Activated effector memory CD4-positive, alpha-beta T cell treated with Interleukin-2 at 50 U/mL for 16 hours (primary cell): ENCODE measurements around the gene F2RL1.
A peak's percentile ranks its signal among the peaks of the same experiment; 100 is the strongest.
"Not testable (repeated sequence)": the region's sequence is repeated elsewhere in the genome, so short reads cannot be mapped to it uniquely, and the experiment has no call there.

Experiments
- DNase-seq: peaks from one replicate; pipeline ENCODE4 v3.0.0-alpha.2; 2020

The F2RL1 gene, protein sequence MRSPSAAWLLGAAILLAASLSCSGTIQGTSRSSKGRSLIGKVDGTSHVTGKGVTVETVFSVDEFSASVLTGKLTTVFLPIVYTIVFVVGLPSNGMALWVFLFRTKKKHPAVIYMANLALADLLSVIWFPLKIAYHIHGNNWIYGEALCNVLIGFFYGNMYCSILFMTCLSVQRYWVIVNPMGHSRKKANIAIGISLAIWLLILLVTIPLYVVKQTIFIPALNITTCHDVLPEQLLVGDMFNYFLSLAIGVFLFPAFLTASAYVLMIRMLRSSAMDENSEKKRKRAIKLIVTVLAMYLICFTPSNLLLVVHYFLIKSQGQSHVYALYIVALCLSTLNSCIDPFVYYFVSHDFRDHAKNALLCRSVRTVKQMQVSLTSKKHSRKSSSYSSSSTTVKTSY

DNA sequence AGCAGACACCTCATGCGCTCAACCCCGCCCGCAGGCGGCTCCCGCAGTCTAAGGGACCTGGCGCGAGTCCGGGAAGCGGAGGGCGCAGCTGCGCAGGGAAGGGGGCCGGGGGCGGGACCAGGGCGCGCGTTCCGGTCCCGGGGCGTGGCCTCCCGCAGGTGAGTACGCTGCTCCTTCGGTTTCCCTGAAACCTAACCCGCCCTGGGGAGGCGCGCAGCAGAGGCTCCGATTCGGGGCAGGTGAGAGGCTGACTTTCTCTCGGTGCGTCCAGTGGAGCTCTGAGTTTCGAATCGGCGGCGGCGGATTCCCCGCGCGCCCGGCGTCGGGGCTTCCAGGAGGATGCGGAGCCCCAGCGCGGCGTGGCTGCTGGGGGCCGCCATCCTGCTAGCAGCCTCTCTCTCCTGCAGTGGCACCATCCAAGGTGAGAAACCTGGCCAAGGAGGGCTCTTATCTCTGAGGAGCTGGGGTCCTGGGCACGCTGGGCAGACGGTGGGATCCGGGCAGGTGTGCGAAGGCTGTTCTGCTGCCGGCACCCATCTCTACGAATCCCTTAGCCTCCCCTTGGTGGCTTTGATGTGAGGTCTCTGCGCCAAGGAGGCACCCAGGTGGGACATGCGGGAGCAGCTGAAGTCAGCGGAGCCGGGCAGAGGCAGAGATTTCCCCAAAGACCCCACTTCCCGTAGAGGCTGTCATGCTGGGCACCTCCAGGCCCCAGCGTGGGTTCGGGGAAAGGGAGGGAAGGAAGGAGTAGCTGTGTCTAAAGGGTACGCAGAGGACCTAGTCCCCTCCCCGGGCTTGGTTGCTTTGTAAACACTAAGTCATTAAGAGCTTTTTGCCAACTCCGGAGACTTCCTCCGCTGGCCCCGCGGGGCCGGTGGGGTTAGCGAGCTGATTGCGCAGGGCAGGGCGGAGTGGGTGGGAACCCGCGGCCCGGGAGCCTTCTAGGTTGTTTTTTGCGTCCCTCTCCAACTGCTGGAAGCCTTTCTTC, at the start of gene F2RL1:
F2RL1 (plus strand) TSS at position 187 of the 988 bp plus-strand sequence; CDS start at position 340, 153 bp downstream.
- peak; percentile 49 for DNase-seq

DNA sequence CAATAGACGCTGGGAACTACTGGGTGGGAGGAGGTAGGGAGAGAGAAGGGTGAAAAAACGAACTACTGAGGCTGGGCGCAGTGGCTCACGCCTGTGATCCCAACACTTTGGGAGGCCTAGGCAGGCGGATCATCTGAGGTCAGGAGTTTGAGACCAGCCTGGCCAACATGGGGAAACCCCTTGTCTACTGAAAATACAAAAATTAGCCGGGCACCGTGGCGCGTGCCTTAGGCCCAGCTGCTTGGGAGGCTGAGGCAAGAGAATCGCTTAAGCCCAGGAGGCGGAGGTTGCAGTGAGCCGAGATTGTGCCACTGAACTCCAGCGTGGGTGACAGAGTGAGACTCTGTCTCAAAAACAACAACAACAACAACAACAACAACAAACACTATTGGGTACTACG, 47.8 kb upstream of the F2RL1 start:
- not testable (repeated sequence) for DNase-seq

DNA sequence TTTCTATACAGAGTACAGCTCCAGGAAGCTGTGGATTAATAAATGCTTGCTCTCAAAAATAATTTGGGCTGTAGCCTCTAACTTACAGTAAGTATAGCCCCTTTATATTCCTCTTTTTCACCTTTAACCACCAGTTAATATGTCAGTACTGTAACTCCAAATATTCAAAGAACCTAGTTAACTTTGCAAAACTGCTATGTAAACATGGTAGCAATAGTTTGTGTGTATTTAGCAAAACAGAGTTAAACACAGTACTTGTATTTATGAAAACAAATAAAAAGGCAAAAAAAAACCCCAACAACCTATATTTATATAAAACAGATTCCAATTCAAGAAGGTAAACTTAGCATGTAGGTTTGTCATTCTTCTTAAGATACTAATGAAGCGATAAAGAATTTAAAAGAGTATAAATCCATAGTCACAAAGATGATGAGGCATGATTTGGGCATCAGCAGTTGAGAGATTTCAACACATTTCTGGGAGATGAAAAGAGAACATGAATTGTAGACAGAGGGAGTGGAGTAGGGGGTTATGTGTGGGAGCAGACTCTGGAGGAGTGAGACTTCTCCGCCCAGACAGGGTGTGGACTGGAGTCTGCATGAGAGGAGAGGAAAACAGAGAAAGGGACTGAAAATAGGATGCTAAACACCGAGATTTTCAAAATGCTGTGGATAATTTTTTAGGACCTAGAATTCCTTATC, 47.0 kb upstream of the F2RL1 start:
- DNase-seq = no peak

DNA sequence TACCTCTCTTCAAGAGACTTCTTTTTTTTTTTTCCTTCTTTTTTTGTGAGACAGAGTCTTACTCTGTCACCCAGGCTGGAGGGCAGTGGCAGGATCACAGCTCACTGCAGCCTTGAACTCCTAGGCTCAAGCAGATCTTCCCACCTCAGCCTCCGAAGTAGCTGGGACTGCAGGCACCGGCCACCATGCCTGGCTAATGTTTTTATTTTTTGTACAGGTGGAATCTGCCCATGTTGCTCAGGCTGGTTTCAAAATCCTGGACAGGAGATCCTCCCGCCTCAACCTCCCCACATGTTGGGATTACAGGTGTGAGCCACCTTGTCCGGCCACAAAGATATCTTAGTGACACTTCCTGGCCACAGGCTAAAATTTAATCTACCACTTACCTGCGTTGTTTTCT, 42.9 kb upstream of the F2RL1 start:
- DNase-seq = no peak

DNA sequence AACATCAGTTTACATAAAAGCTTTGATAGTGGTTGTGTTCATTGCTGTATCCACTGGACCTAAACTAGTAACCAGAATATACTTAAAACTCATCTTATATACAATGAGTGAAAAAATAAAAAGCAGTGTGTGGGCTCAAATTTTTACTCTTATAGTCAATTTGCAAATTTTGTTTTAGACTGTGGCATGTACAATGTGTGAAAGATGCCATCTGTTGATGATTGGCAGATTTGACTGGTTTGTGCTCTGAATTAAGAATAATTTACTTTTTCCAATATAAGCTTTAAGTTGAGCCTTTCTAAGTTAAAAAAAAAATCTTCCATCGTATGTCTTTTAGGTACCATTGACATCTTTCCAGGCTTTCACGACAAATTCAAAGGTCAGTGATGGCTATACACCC, 42.4 kb upstream of the F2RL1 start:
- DNase-seq = no peak

DNA sequence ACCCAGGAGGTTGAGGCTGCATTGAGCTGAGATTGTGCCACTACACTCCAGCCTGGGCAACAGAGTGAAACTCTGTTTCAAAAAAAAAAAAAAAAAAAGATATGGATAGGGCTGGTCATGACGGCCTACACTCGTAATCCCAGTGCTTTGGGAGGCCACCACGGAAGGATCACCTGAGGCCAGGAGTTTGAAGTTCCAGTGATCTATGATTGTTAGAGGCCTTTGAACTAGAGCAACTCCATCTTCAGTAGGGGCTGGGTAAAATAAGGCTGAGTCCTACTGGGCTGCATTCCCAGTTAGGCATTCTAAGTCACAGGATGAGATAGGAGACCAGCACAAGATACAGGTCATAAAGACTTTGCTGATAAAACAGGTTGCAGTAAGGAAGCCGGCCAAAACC, 38.2 kb upstream of the F2RL1 start:
- DNase-seq = not testable (repeated sequence)

DNA sequence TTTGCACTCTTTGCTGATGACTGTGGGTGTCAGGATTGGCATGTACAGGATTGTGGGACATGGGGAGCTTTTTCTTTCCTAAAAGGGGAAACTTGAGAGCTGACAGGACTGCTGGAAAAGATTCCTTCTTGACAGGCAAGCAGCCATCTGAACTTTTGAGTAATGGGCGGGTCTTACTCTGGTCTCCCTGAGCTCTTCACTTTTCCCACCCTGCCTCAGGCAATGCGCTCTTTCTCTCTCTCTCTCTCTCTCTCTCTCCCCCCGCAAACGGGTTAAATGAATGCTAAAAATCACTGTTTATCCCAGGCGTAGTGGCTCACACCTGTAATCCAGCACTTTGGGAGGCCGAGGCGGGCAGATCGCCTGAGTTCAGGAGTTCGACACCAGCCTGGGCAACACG, 37.1 kb upstream of the F2RL1 start:
- no peak for DNase-seq

DNA sequence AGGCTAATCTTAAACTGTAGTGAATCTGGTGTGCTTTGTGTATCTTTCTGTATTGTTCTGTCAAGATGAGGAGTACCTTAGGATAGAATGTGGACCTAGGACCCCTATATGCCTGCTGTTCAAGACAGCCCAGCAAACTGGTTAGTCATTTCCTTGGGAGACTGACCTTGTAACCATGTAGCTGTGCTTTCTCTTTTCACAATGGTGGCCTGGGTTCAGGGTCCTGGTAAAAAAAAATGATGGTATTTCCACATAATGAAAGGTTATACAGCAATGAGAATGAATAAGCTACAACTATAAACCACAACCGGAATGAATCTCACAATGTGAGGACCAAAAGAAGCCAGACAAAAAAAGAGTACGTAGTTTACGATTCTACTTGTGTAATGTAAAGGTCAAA, 36.4 kb upstream of the F2RL1 start:
- DNase-seq = no peak

DNA sequence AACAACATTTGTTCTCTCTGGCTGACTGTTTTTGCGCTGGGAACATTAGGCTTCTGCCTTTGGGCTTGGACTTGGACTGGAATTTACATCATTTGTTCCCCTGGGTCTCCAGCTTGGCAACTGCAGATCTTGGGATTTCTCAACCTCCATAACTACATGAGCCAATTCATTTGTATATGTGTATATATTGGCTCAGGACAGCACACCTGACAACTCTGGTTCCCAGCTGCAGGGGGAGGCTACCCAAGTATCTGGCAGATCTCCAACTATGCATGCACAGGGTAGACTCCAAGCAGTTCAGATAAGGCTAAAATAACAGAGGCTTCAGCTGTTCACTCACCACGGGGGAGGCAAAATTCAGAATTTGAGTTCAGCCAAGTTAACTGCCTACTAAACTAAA, 31.6 kb upstream of the F2RL1 start:
- DNase-seq = no peak

DNA sequence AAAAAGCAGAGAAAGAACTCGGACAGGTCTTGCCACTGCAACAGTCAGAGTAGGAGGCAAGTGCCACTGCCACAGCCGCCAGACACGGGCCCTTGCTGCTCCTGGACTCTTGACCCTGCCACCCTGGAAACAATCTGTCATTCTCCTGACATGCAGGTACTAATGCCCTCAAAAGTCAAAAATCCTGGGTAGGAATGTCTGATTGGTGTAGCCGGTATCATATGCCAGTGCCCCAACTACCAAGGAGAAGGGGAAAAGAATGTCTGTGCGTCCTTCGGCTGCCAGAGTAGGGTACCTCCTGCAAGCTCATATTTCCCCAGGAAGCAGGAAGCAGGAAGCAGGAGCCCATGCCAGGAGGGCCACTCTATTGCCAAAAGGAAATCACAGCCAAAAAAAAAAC, 30.5 kb upstream of the F2RL1 start:
- no peak for DNase-seq

DNA sequence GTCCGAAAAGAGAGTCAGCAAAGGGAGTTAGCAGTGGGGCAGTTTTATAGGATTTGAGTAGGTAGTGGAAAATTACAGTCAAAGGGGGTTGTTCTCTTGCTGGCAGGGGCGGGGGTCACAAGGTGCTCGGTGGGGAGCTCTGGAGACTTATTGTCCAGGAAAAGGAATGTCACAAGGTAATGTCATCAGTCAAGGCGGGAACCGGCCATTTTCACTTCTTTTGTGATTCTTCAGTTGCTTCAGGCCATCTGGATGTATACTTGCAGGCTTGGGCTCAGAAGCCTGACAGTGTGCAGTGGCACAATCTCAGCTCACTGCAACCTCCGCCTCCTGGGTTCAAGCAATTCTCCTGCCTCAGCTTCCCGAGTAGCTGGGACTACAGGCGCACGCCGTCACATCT, 29.6 kb upstream of the F2RL1 start:
- DNase-seq = not testable (repeated sequence)

DNA sequence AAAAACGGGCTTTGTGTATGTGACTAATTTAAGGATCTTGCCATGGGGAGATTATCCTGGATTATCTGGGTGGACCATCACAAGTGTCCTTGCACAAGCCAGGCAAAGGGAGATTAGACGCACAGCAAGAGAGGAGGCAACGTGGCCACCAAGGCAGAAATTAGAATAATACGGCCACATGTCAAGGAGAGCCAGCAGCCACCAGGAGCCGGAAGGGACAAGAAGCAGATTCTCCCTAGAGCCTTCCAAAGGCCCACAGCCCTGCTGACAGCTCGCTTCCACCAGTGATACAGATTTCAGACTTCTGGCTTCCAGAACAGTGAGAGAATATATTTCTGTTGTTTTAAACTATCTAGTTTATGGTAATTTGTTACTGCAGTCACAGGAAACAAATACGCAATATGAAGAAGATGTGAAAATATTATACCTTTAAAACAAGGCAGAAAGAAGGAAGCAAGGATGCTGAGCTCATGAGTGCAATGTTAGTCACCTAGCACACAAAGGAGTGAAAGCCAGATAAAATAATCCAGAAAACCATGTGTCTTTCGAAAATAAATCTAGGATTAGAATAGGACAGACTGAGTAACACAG, 28.7 kb upstream of the F2RL1 start:
- no peak for DNase-seq

DNA sequence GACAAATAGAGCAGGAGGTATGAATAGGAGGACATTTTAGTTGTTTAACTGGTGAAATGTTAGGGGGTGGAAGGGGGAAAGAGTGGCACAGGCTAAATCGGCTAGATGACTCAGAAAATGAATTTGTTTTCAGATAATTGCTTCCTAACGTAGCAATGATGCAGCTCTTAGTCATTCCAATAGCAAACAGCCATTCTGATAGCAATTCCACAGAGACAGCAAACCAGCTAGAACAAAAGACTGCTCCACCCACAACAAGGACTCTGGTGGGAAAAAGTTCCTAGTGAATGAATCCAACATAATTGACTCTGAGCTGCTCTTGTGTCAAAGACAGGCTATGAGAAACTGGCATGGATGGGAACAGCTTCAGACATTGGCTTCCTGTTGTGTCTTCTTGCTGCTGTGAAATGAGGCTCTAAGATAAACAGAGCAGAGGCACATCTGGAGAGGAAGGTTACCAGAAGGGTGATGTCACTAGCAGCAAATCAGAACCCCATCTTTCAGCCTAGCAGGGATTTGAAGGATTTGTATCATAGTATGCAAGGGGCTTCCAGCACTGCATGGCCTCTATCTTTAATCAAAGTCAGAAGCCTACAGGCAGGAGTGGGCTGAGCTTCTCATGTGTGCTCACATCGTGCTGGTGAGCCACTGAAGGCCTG, 28.1 kb upstream of the F2RL1 start:
- DNase-seq = peak; percentile 8

DNA sequence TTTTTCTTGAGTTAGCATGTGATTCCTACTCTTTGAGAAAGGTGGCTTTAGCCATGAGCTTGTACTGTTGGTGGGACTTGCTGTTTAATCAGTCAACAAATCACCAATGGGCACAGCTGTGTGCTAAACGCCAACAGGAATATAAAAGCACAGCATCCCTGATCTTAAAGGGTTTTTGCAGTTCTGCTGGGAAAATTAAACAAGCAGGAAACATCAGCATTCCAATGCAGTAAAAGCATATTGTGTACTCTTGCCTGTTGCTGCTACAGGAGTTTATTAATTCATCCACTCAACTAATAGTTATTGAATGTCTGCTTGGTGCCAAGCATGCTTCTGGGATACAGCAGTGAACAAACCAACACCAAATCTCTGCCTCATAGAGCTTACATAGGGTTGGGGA, 27.4 kb upstream of the F2RL1 start:
- DNase-seq = no peak

DNA sequence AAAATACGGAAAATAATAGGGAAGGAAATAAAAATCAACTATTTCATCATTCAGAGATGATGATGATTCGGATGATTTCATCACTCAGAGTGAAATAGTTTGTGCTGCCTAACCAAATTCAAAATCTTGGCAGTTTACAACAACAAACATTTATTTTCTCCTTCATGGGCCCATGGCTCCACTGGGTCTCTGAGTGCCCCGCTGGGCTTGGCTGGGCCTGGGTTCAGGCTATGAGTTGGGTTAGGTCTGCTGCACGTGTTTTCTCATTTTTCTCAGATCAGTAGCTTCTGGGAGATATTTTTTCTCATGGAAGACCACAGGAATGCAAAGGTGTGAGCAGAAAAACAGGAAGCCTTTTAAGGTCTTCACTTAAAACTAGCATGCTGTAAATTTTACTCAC, 24.0 kb upstream of the F2RL1 start:
- DNase-seq = no peak

DNA sequence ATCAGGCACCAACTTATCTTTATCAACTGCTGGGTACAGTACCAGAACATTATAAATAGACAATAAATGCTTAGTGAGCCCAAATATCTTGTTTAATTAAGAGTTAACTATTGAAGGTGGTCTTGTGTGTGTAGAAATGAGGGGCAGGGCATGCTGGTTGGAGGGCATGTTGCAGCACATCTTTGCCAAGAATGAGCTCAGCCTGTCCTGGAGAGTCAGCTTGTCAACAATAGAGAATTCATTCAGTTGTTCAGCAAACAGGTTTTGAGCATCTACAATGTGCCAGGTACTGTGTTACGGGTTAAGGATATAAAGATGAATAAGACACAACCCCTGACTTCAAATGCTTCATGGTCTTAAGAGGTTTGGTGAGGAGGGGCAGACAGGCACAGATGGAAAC, 19.2 kb upstream of the F2RL1 start:
- no peak for DNase-seq

DNA sequence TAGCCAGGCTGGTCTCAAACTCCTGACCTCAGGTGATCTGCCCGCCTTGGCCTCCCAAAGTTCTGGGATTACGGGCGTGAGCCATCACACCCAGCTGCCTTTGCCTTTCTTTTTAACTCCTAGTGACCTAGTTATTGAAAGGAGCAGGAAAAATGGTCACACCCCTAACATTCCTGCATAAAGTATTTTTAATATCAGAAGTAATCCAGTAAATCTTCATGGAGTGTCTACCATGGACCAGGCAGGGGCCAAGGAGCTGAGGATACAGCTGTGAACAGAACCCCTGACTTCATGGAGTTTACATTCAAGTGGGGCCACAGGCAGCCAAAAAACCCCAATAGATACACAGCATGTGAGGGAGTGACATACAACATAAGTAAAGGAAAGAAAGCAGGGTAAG, 18.3 kb upstream of the F2RL1 start:
- DNase-seq = no peak

DNA sequence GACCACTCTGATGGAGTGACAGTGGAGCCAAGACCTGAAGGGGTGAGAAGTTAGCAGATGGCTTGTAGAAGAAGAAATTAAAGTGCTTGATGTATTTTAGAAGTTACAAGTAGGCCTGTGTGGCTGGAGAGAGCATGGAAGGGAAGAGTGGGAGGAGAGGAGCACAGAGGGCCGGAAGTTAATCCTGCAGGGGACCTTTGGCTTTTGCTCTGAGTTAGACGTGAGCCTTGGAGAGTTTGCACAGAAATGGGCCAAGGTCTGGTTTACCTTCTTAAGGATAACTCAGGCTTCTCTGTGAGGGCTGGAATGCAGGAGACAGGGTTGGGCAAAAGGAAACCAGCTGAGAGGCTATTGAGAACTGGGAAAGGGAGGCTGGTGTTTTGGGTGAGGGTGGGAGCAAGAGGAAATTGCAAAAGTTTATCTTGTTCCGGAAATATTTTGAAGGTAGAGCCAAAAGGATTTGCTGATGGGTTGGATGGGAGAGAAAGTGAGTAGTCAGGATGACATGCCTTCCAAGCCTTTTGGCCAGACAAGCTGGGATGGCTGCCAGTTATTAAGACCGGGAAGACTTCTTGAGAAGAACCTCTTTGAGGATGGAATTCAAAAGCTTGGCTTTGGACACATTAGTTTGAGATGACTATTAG, 17.5 kb upstream of the F2RL1 start:
- DNase-seq = no peak

DNA sequence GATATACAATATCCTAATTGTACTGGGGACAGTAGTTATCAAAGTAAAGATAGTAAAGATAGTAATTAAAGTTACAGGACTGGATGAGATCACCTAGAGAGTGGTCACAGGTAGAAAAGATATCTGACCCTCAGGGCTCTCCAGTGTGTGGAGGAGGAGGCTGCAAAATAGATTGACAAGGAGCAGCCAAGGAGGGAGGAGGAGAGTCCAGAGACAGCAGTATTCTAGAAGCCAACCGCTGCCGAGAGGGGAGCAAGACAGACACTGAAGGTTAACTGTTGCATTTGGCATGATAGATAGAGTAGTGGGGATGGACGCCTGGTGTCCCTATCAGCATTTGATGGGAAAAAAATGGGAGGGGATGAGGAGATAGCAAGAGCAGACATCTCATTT, 17.0 kb upstream of the F2RL1 start:
- no peak for DNase-seq

DNA sequence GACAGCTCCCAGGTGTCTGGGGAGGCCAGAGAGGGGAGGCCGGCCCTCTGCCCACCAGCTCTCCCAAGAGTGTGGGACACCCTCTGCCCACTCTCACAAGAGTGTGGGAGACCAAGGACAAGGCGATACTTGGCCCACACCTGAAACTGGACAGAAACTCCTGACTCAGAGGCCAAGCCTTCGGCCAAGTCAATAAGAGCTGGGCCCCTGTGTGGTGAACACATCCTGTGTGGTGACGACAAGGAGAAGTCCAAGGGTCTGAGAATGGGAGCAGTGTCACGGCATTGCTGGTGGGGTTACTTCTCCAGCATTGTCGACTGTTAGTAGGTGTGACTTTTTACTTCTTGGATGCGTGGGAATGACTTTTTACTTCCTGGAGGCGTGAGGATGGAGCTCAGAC, 14.6 kb upstream of the F2RL1 start:
- no peak for DNase-seq

DNA sequence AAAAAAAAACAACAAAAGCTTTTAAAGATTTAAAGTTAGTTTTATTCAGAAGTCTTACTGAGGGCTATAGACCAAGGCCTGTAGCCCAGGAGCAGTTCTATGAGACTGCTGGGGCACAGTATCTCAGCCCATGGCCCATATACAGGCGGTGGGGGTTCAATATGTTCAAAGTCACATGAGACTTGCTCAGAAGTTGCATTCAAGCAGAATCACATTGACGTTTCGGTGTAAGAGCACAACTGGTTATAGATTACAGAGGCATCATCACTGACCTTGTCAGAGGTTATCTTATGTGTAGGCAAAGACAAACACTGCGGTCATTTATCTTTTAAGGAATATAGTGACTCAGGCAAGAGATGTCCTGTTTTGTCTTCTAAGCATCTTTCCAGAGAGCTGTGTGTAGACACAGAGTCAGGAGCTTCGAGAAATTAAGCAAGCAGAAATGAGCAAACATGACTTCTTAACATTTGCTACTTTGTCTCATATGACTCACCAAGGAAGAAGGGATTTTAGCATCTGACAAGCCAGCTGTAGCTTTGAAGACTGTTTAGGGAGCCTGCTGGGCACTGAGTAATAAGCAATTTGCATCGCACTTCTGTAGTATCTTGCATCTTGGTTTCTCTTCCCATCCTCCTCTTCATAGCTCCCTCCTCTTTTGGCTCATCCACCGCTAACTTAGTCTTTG, 12.9 kb upstream of the F2RL1 start:
- DNase-seq = no peak
